G401.6 (cell line): Measurements from ENCODE around the gene ZNF576.
"Not testable (repeated sequence)": the region's sequence is repeated elsewhere in the genome, so short reads cannot be mapped to it uniquely, and the experiment has no call there.

Experiments used
- FAIRE-seq: peaks from 2 replicates; lab custom pipeline; 2012; peaks lifted over from hg19 to GRCh38; lab: Jason Lieb, UNC

Gene ZNF576

DNA sequence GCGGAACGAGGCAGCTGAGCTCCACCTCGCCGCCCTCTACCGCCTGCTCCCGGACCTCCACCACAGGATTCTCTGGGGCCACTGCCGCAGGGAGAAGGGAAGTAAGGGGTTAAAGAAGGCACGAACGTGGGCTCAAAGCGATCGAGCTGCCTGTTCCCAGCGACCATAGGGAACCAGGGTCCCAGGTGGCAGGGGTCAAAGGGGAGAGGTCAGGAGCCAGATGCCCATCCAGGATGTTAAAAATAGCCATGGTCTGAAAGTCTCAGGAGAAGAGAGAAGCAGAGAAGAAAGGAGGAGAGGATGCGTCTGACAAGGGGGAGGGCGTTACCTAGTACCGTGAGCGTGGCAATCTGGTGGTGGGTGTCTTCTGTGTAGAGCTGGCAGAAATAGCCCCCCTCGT lies 30.4 kb downstream of the ZNF576 start:
- no peak for FAIRE-seq

DNA sequence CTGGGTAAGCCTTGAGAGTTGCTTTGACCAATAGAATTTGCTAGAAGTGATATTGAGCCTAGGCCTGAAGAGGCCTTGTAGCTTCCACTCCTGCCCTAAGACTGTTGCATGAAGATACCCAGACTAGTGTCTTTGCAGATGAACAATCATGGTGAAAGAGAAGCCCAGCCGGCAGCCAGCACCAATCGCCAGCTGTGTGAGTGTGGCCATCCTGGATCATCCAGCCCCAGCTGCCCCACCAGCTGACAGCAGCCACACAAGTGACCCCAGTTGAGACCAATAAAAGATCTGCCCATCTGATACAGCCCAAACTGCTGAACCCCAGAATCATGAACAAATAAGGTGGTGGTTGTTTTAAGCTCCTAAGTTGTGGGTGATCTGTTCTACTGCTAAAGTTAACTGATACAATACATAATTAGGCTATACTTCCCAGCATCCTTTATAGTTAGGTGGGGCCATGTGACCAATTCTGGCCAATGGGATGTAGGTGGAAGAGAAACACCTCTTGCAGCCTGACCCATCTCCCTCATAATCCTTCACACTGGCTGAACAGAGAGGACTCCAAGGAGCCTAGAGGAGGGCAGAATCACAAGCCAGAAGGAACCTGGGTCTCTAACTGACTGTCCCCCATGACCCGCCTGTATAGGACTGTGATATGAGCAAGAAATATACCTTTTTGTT lies 32.4 kb downstream of the ZNF576 start:
- no peak for FAIRE-seq

DNA sequence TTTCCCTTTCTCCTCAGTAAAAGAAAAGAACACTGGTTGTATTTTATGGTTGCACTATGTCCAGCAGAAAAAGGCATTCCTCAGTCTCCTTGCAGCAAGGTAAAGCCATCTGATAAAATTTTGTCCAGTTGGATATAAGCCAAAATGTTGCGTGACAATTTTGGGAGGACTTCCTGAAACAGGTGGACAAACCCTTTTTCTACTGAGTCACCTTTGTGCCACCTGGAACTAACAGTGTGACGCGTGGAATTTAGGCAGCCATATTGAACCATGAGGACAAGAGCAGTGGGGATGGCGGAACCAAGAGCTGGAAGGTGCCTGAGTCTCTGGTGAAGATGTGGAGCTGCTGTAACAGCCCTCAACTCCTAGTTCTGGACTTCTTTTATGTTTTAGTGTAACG lies 35.1 kb downstream of the ZNF576 start:
- FAIRE-seq: no peak

DNA sequence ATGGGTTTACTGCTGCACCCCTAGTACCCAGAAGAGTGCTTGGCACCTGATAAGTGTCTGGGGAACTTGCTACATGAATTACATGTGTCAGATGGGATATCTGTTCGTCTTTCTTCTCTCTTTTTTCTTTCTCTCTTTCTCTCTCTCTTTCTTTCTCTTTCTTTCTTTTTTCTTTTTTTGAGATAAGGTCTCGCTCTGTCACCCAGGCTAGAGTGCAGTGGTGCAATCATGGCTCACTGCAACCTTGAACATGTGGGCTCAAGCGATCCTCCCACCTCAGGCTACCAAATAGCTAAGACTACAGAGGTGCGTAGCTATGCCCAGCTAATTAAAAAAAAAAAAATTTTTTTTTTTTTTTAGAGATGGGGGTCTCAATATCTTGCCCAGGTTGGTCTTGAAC lies 37.1 kb downstream of the ZNF576 start:
- no peak for FAIRE-seq

DNA sequence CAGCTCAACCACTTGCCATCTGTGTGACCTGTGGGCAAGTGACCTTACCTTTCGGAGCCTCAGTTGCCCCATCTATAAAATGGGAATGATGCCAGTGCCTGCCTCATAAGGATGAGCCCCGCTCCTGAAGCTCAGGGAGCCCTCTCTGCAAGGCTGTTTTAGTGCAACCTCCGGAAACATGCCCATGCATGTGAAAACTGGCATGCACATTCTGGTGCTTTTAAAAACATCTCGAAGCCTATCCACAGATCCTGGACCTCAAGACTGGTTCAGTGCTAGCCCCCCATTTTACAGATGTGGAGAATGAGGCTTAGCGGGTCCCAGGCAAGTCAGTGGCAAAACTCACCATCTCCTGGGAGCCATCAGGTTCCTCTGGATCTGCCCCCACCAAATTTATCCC lies 37.7 kb downstream of the ZNF576 start:
- FAIRE-seq: no peak

DNA sequence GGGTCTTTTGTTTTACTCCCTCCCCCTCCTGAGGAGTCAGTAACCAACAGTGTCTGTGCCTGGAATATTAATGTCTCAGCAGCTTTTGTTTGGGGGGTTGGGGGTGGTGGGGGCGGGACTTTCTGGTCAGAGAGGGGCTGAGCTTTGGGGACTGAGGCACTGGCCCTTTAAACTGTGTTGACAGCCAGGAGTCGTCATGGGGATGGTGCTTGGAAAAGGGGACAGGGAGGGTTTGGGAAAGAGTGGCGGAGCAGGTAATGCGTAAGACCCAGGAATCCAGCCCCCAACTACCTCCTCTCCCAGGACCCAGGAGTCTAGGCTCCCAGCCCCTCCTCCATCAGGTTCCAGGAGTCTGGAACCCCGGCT lies 38.1 kb downstream of the ZNF576 start:
- no peak for FAIRE-seq

DNA sequence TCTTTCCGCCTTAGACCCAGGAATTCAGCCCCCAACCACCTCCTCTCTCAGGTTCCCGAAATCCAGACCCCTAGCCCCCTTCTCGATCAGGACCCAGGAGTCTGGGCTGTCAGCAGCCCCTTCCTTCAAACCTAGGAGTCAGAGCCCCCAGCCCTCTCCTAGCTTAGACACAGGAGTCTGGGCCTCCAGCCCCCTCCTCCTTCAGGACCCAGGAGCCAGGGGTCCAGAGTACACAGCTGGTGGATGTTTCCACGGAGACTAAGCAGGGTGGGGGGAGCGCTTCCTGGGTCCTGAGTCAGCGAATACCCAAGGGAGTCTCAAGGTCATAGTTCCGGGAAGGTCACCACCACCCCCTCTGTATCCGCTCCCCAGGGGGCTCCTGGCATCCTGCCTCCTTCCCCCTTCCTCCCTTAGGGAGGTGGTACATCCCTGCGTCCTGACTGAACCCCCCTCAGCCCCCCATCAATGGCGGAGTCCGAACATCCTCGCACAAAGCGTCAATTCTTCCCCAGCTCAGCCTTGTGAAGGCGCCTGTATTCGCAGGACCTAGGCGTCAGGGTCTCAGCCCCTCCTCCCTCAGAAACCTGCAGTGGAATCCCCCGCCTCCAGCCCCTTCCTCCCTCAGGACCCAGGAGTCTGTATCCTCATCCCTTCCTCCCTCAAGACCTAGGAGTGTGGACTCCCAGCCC lies 38.6 kb downstream of the ZNF576 start:
- FAIRE-seq: no peak

DNA sequence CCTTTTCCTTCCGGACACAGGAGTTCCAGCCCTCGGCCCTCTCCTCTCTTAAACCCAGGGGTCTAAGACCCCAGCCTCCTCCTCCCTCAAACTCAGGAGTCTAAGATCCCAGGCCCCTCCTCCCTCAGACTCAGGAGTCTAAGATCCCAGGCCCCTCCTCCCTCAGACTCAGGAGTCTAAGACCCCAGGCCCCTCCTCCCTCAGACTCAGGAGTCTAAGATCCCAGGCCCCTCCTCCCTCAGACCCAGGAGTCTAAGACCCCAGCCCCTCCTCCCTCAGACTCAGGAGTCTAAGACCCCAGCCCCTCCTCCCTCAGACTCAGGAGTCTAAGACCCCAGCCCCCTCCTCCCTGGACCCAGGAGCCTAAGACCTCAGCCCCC lies 39.2 kb downstream of the ZNF576 start:
- FAIRE-seq: peak; percentile 60

DNA sequence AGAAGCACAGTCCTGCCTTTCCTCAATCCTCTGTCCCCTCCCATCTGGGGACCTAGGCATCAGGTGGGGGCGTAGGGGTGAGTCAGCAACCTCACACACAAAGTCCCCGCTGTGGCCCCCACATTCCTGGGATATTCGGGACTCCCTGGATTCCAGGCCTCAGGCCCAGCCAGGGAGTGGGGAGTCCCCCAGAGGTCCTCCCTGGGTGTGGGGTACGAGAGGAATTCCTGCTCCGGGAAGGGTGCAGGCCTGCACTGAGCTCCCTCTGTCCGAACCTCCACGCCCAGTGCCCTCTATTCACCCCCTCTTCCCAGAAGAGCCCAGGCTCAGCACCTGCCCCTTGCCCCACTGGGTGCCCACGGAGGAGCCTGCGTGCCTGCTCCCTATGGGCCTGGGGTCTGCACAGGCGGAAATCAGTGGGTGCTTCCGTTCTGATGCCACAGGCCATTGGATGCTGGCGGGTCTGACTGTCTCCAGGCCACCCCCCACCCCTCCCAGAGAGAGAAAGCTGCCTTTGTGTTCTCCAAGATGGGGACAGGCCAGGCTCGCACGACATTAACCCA lies 39.8 kb downstream of the ZNF576 start:
- peak; percentile 75 for FAIRE-seq

DNA sequence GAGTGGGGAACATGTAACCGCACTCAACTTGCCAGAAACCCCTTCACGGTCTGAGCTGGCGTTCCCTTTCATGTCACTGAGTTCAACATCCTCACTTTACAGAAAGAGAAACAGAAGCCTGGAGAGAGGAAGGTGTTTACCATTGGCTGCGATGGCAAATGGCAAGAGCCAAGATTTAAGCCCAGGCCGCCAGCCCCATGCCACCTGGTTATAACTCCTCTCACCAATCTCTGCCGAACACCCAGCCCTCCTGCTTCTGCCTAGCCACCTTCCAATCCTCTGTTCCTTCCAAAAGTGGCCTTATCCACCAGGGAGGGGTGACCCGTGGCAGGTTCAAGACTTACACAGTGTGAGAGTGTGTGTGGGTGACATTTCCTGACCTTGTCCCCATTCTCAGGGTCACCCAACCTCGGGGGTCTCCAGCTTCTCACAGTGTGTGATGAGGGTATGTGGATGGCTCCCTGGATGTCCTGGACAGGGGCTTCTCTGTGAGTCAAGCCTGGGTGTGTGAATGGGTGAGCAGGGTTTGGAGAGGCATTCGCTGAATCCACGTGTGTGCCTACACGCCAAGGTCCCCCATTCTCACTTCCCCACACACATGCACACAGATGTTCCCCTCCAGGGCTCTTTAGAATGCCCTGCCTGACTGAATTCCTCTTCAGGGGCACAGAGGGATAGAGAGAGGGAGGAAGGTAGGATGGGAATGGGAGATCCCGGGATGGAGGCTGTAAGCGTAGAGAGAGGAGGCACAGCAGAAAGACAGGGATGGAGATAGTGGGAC lies 42.0 kb downstream of the ZNF576 start:
- FAIRE-seq: no peak

DNA sequence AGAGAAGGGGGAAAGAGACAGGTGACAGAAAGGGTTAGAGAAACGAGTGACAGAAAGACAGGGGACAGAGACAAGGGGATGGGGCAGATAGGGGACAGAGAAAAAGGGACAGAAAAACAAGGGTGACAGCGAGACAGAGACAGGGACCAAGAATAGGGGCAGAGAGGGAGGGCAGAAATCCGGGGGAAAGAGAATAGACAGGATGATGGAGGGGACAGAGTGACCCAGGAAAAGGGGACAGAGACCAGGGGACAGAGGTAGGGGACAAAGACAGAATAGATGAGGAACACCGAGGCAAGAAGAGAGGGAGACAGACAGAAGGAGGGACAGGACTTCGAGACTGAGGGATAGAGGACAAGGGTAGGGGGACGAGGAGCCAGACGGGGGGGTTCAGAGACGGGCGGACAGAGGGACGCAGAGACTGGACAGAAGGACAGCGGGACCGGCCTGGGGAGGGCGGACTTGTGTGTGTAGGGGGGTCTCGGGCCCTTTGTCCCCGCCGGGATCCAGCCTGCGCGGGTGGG lies 42.7 kb downstream of the ZNF576 start:
- FAIRE-seq: no peak

DNA sequence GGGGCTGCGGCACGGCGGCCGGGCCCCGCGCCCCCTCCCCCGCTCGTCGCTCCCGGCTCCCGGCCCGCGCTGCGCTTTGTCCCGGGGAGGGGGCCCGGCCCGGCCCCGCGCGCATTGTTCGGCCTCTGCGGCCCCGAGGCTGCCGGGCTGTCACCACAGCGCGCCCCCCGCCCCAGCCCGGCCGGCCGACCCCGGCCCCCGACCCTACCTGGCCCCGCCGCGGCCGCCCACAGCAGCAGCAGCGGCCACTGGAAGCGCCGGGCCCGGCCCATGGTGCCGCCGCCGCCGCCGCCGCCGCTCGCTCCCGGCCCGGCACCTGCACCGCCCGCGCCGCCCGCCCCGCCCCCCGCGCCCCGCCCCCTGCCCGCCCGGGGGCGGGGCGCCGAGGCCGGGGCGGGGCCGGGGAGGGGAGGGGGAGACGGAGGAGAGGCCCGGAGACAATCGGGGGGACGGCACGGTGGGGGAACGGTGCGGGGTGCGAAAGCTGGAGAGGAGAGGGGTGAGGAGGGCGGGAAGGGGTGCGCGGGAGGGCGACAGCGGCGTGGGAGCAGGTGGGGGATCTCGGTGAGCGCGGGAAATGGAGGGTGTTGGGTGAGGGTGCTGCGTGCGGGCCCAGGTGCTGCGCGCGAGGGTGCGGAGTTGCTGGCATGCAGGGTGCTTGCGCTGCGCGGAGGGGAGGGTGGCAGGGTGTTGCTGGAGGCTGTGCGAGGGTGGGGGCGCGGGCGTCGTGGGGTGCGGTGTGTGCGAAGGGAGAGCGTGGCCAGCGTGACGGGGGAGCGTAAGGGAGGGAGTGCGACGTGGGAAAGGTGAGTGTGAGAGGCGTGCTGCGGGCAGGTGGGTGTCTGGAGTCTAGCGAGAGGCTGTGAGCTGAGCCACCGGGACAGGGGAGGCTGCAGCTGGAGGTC lies 43.4 kb downstream of the ZNF576 start, which contains the start of gene CADM4:
TSS of gene CADM4 (minus strand) at position 332 of the 905 bp plus-strand sequence. CDS start at position 272, 60 bp downstream.
- no peak for FAIRE-seq

DNA sequence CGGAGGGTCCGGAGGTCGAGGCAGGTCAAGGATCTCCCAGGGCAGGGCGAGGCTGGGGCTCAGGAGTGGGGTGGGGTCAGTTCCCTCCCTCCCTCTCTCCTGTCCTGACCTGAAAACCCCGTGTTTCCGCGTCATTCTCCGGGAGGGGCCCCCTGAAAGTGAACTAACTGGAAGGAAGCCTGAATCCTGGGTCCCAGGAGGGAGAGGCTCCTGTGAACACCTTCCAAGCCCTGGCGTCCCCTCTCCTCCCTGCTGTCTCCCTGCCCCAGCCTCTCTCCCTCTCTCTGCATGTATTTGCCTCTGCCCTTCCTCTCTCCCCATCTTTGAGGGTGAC lies 44.0 kb downstream of the ZNF576 start:
- FAIRE-seq: no peak

DNA sequence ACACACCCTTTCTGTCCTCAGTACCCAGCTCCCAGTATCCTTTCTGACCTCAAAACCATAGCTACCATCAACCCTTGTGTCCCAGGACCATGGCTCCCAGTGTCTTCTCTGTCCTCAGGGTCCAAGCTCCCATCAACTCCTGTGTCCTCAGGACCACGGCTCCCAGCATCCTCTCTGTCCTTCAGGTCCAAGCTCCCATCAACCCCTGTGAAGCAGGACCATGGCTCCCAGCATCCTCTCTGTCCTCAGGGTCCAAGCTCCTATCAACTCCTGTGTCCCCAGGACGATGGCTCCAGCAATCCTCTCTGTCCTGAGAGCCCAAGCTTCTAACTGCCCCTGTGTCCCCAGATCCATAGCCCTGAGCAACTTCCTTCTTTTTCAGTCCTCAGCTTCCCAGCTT lies 44.9 kb downstream of the ZNF576 start:
- no peak for FAIRE-seq

DNA sequence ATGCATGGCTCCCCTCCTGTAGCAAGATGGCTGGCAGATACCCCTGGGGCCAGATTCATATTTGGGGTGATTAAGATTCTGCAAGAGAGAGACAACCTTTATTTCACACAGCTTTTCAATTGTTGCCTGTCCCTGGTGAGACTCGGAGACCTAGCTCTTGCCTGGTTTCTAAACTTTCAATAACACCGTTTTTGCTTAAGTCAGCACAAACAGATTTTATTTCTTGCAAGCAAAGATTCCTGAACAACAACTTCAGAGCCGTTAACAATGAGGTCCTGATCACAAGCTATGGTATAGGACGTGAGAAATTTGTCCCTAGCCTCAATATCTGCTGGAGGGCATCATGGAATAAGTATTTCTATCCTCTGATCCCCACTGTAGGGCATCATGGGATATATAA lies 46.1 kb downstream of the ZNF576 start:
- no peak for FAIRE-seq

DNA sequence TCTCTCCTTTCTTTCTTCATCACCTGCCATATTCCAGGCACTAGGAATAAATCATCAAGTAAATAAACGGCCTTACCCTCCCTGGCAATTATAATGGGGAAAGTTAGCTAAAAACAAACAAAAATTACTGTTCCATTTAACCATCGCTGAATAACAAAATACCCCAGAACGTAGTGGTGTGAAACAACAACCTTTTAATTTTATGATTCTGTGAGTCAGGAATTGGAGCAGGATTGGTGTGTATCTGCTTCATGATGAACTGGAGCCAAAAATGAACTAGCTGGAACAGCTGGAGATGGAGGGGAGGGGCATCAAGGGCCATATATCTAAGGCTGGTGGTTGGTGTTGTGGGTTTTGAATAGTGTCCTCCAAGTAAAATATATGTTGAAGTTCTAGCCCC lies 46.9 kb downstream of the ZNF576 start:
- FAIRE-seq: no peak

DNA sequence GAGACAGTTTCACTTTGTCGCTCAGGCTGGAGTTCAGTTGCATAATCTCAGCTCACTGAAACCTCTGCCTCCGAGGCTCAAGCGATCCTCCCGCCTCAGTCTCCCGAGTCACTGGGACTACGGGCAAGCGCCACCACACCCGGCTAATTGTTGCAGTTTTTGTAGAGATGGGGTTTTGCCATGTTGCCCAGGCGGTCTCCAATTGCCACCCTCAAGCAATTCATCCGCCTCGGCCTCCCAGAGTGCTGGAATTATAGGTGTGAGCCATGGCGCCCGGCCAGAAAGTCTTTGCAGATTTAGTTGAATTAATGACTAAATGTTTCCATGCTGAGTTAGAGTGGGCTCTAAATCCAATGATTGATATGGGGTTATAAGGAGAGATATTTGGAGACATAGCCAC lies 47.8 kb downstream of the ZNF576 start:
- FAIRE-seq: no peak

DNA sequence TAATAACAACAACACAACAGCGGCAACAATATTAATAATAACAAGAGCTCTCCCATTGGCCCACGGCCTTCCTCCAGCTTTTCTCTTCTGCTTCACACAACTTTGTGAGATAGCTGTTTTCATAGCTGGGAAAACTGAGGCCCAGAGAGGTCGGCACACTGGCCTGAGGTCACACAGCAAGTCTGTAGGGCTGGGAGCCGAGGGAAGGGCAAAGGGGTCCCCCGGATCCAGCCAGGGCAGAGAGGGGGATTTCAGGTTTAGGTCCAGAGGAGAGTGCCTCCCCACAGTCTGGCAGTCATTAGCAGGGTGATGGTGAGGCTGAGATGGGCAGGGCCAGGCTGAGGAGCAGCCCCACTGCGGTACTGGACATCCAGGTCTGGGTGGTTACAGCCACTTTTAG lies 52.2 kb downstream of the ZNF576 start:
- no peak for FAIRE-seq

DNA sequence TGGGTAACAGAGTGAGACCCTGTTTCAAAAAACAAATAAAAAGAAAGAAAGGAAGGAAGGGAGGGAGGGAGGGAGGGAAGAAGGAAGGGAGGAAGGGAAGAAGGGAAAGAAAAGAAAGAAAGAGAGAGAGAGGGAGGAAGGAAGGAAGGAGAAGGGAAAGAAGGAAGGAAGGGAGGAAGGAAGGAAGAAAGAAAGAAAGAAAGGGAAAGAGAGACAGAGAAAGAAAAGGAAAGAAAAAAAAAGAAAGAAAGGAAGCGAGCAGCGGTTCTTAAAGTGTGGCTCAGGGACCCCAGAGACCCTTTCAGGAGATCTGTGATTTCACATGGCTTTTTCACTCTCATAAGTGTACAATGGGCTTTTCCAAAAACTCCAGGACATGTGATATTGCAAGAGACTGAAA lies 53.1 kb downstream of the ZNF576 start:
- no peak for FAIRE-seq

DNA sequence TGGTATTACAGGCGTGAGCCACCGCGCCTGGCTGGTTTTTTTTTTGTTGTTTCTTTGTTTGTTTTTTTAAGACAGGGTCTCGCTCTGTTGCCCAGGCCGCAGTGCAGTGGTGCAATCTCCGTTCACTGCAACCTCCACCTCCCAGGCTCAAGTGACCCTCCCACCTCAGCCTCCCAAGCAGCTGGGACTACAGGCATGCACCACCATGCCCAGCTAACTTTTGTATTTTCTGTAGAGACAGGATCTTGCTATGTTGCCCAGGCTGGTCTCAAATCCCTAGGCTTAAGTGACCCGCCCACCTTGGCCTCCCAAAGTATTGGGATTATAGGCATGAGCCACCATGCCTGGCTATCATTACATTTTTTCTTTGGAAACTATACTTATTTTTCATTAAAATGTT lies 53.9 kb downstream of the ZNF576 start:
- not testable (repeated sequence) for FAIRE-seq
